D721Med (cell line): ENCODE measurements around the gene FBXO10.
A peak's percentile ranks its signal among the peaks of the same experiment; 100 is the strongest.

Experiments used
- DNase-seq: peaks from one replicate; pipeline ENCODE4 v3.0.0; 2011; ENCODE audit warnings: low spot score; ENCODE audit not compliant: insufficient read length
- FAIRE-seq: peaks from 2 replicates; lab custom pipeline; 2011; peaks lifted over from hg19 to GRCh38; lab: Jason Lieb, UNC
- CTCF ChIP-seq: IDR thresholded peaks from 2 replicates; pipeline ENCODE4 v1.5.1; 2012; ENCODE audit warnings: mild to moderate bottlenecking, control low read depth; ENCODE audit not compliant: insufficient read depth; ENCODE audit errors: missing control alignments

The FBXO10 gene

GRCh38 chr9:37562826-37563225 lies 13.4 kb downstream of the FBXO10 start:
- FAIRE-seq (peak; percentile 88), DNase-seq (no peak)
- no peak for TF ChIP-seq CTCF

- FAIRE-seq: no peak
- DNase-seq: no peak
Measured at GRCh38 chr9:37561682-37562081, 14.5 kb downstream of the FBXO10 start.

GRCh38 chr9:37559855-37560592 lies 16.2 kb downstream of the FBXO10 start:
- DNase-seq (no peak), FAIRE-seq (no peak)
- TF ChIP-seq CTCF: no peak

More at GRCh38 chr9:37561682-37562081, 14.5 kb downstream of the FBXO10 start:
- TF ChIP-seq CTCF: no peak

GRCh38 chr9:37559125-37559524 lies 17.1 kb downstream of the FBXO10 start:
- DNase-seq: no peak
- FAIRE-seq: no peak
- no peak for TF ChIP-seq CTCF

- no peak for TF ChIP-seq CTCF
- peak; percentile 6 for FAIRE-seq
Measured at GRCh38 chr9:37555786-37556185, 20.4 kb downstream of the FBXO10 start.

GRCh38 chr9:37554318-37554717 lies 21.9 kb downstream of the FBXO10 start:
- DNase-seq (no peak), FAIRE-seq (no peak)
- TF ChIP-seq CTCF: no peak

More at GRCh38 chr9:37555786-37556185, 20.4 kb downstream of the FBXO10 start:
- DNase-seq: no peak

GRCh38 chr9:37551888-37552287 lies 24.3 kb downstream of the FBXO10 start:
- FAIRE-seq (no peak), DNase-seq (no peak)
- no peak for TF ChIP-seq CTCF
